ENCODE results near the gene PKN1.

- TF ChIP-seq RAD21 (IDR thresholded peaks at IDR 0.05) (no peak), YY1 (IDR thresholded peaks at IDR 0.05) (no peak), CTCF (IDR thresholded peaks at IDR 0.05; ENCODE audit: low read depth, low read length, missing input control) (no peak), ATF3 (IDR thresholded peaks at IDR 0.05) (no peak), TAF1 (conservative IDR thresholded peaks at IDR 0.05) (no peak), MAX (IDR thresholded peaks at IDR 0.05) (no peak), REST (IDR thresholded peaks at IDR 0.05) (no peak), GABPA (IDR thresholded peaks at IDR 0.05 in 1 of 2, conservative IDR thresholded peaks at IDR 0.05 in 1 of 2) (no peak), EGR1 (IDR thresholded peaks at IDR 0.05; ENCODE audit: low read depth in 2 of 2) (no peak), JUND (IDR thresholded peaks at IDR 0.05) (no peak), FOXA2 (IDR thresholded peaks at IDR 0.05) (no peak), ZBTB33 (IDR thresholded peaks at IDR 0.05) (no peak)
These were observed 14.3 kb upstream of the PKN1 start for GRCh38 chr19:14418856-14419105.

All from liver (tissue), 3 donors.